GM06990 (cell line): ENCODE results near the gene MCRS1.
"Not testable (repeated sequence)": the region's sequence is repeated elsewhere in the genome, so short reads cannot be mapped to it uniquely, and the experiment has no call there.

Source experiments
- DNase-seq: peaks from one replicate; pipeline ENCODE4 v3.0.0-alpha.2; 2011; ENCODE audit not compliant: insufficient read length; ENCODE audit errors: extremely low read depth
- H3K27me3 ChIP-seq: replicated peaks from 2 replicates; pipeline ENCODE4 v1.6.0; 2011; ENCODE audit warnings: low read length; ENCODE audit not compliant: control insufficient read depth, insufficient read depth
- H3K36me3 ChIP-seq: 2 replicates; pipeline ENCODE4 v1.5.1; 2011; ENCODE audit warnings: low read length; ENCODE audit not compliant: control insufficient read depth, insufficient read depth
- H3K4me3 ChIP-seq: replicated peaks from 2 replicates; pipeline ENCODE4 v1.5.1; 2011; ENCODE audit warnings: low read depth, mild to moderate bottlenecking, control low read depth, low read length
- TF ChIP-seq, protein P1 (sequence below): IDR thresholded peaks from 2 replicates; pipeline ENCODE4 v1.5.1; 2011; ENCODE audit warnings: low read length, control low read depth, mild to moderate bottlenecking, inconsistent platforms; ENCODE audit not compliant: insufficient read depth, poor library complexity, severe bottlenecking

Gene MCRS1

DNA sequence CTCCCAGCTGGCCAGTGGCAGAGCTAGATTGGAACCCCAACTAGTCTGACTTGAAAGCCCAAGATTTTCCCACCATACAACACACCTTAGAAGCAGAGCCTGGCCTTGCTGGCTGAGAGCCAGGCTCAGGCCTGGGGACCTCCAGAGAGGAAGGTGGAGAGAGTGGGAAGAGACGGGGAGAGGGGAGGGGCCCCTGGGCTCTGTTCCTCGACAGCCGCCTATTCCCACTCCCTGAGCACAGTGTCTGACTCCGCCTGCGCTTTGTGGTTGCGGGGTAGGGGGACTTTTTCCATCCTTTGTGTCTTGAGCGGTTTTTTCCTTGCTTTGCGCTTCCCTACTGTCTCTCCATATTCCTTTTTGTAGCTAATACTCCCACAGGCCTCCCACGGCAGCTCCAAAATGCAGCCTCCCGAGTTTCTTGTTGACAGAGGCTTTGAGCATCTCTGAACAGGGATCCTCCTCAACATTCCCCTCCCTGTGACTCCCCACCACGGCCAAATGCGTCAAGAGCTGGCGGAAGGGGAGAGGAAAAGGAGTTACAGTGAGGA is 33.1 kb downstream of the MCRS1 start:
- Histone ChIP-seq H3K36me3 (no peaks in the 10 kb centered on the region), H3K4me3 (no peak overlapping the region), H3K27me3 (peaks cover 2% of the 10 kb centered on the region)
- no peak for DNase-seq
- TF ChIP-seq, protein P1, sequence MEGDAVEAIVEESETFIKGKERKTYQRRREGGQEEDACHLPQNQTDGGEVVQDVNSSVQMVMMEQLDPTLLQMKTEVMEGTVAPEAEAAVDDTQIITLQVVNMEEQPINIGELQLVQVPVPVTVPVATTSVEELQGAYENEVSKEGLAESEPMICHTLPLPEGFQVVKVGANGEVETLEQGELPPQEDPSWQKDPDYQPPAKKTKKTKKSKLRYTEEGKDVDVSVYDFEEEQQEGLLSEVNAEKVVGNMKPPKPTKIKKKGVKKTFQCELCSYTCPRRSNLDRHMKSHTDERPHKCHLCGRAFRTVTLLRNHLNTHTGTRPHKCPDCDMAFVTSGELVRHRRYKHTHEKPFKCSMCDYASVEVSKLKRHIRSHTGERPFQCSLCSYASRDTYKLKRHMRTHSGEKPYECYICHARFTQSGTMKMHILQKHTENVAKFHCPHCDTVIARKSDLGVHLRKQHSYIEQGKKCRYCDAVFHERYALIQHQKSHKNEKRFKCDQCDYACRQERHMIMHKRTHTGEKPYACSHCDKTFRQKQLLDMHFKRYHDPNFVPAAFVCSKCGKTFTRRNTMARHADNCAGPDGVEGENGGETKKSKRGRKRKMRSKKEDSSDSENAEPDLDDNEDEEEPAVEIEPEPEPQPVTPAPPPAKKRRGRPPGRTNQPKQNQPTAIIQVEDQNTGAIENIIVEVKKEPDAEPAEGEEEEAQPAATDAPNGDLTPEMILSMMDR, result no peak

DNA sequence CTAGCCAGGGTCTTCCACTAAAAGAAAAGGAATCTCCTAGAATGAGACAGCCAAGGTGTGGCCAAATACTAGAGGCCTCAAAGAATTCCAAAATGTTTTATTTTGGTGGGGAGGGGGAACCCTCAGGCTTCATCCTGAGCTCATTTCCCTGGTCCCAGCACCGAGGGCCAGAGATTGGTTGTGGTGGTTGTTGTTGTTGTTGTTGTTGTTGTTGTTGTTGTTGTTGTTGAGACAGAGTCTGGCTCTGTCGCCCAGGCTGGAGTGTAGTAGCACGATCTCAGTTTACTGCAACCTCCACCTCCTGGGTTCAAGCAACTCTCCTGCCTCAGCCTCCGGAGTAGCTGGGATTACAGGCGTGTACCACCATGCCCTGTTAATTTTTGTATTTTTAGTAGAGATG is 33.8 kb downstream of the MCRS1 start:
- DNase-seq, H3K36me3 ChIP-seq, H3K27me3 ChIP-seq, H3K4me3 ChIP-seq: not testable (repeated sequence)

DNA sequence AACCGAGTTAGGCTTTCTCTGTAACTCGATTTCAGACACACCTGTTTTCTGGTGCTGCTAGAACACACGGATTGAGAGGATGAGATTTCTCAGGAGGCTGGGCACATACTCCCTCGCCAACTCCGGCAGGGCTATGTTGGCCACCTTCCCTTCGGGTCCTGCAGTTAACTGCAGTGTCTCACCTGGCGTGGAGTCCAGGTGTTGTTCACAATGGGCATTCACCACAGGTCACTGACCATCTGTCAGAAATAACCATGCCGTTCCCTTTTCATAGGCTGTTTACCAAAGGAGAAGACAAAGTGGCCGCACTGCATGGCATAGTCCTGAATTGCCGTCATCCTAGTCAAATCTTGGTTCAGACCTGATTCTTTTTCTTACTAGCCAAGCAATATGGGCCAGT is 34.6 kb downstream of the MCRS1 start:
- Histone ChIP-seq H3K36me3 (no peaks in the 10 kb centered on the region; the same call in 1 of the 2 replicates), H3K27me3 (peaks cover 2% of the 10 kb centered on the region), H3K4me3 (no peak overlapping the region)
- TF ChIP-seq, protein P1, result no peak
- DNase-seq, result no peak

DNA sequence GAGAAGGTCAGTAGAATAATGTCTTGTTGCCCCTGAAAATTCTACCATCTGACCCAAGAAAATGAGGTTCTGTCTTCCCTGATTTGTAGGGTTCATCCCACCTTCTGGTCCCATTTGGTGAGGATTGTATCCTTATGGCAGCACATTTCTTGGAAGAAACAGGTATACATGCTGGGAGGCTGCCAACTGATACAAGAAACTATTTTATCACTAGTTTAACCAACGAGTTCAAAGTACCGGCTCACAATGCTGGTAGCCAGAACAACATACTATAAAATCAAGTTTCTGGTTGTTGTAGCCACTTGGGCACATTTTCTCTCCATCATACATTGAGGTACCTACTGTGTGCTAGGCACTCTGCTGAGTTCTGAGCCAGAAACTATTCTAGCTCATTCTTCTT is 36.2 kb downstream of the MCRS1 start:
- H3K4me3 ChIP-seq, result no peak overlapping the region
- no peaks in the 10 kb centered on the region; the same call in 1 of the 2 replicates for H3K27me3 ChIP-seq
- DNase-seq, result no peak
- peaks cover 2% of the 10 kb centered on the region for H3K36me3 ChIP-seq
- TF ChIP-seq, protein P1, result no peak

DNA sequence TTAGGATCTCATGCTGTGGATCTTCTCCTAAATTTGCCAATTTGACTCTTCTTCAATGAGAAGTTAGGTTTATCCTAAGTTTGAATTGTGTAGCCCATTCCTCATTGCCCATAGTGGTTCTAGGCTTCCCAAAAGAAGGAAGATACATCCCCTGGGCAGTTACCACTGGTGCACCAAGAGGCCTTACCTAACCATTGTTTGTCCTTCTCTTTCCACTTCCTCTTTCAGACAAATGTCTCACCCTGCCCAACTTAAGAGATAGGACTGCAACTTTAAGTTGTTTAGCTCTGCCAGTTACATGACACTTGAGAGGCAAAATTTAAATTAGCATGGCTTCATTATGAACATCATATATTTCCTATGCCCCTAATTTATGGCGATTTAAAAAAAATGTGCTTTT is 38.5 kb downstream of the MCRS1 start:
- H3K4me3 ChIP-seq, result no peak overlapping the region
- peaks cover 11% of the 10 kb centered on the region for H3K36me3 ChIP-seq
- no peaks in the 10 kb centered on the region for H3K27me3 ChIP-seq
- DNase-seq, result no peak
- TF ChIP-seq, protein P1, result no peak

DNA sequence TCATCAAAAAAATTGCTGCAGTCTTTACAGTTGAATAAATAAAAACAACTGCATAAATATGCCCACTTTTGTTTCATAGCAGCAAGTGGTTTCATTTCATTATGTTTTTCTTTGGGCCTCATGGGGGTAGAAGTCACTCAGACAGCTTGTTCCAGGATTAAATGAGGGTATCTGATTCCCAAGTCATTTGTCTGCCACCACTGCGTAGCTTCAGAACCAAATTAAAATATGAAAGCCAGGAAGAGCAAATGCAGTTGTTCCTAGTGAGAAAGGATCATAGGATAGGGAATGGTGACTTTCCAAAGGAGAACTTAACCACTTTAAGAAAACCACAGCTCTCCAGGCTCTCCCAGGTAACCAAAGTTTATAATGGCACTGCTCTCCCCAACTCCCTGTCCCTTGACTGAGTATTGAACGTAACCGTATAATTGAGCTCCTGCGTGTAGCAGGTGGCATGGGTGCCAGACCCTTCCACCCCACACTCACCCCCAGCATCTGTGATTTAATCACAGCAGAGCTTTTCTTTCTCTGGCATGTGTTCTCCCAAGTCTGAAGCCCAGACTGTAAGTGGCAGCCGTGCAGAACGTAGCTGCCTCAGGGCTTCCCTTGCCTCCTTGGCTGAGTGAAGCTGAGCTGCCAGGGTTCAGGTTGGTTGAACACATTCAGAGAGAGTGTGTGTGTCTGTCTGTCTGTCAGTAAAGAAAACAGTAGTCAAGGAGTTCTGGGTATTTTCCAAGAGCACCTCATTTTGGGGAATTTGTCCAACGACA is 40.4 kb downstream of the MCRS1 start:
- DNase-seq, result no peak
- Histone ChIP-seq H3K4me3 (no peak overlapping the region), H3K27me3 (no peaks in the 10 kb centered on the region), H3K36me3 (peaks cover 14% of the 10 kb centered on the region)
- TF ChIP-seq, protein P1, result no peak
